Lung microvascular endothelial cell (primary cell): ENCODE data around the gene MAPRE3. TPM values are rescaled to one million over a fixed set of nuclear protein-coding genes. Genes with fewer than 3 reads are reported as not detected.
"Not testable (repeated sequence)": the region's sequence is repeated elsewhere in the genome, so short reads cannot be mapped to it uniquely, and the experiment has no call there.

Experiments
- DNase-seq, 2 donors: peaks; one replicate each; pipeline versions ENCODE4 v3.0.0 to v3.0.0-alpha.2; 2010; ENCODE audit warnings: low read depth in 2 of 2
- total RNA-seq: library from RNA; depleted of rRNA; stranded (reverse); fragments of >200 nt; gene quantifications from 2 replicates; pipeline ENCODE4 v1.2.1, GENCODE V29; 2014

Gene MAPRE3
- 0.65 and 0.79 TPM in 2 replicates for total RNA-seq

DNA sequence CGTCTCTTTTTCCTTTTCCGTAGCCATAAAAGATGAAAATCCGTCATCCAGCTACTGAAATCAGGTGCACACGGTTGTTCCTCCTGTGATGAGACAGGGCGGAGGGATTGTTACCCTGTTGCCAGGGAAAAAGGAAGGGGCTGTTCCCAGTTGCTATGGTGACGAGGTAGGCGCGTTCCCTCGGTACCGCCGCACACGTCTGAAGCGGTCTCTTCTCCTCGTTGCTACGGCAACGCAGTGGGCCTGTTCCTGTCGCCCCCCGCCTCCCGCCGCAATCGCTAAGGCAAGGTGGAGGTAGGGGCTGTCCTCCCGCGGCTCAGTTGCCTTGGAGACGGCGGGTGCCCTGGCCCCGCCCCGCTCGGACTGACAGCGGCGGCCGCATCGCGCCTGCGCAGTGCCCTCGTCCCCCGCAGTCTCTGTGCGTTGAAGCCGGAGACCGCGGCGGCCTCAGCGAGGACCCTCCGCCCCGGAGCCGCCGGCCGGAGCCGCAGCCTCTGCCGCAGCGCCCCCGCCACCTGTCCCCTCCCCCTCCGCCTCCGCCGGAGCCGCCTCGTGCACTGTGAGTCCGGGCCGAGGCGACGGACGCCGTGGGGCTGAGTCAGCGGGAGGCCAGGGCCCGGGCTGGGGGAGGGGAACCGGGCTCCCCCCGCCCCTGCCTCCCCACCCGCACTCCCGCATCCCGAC lies at the start of gene MAPRE3:
Gene MAPRE3 (plus strand): TSS at position 394 of the 684 bp plus-strand sequence. CDS start 51,582 bp downstream, outside the sequence.
- peak; percentile 59 to 92 for DNase-seq

- no peak for DNase-seq
Observed at GRCh38 chr2:26921323-26921722, 49.1 kb upstream of the MAPRE3 start.

GRCh38 chr2:26922405-26923188 lies 47.8 kb upstream of the MAPRE3 start:
- DNase-seq: peak; percentile 36 to 76

- DNase-seq: not testable (repeated sequence)
Observed at GRCh38 chr2:26923189-26923466, 47.3 kb upstream of the MAPRE3 start.

DNA sequence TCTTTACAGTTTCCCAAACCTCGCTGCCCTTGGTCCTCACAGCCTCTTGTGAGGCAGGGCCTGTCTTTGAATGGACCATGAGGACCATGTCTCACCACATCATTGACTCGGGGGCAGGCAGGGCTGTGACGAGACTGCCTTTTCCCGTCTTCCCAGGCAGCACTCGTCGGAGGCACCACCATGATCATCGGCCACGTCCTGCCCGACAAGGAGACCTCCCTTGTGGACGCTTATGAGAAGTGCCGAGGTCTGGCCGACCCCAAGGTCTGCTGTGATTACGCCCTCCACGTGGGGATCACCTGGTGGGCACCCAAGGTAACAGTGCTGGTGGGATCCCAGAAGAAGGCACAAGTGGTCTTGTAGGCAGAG lies 45.7 kb upstream of the MAPRE3 start:
- no peak for DNase-seq

GRCh38 chr2:26925100-26925791 lies 45.2 kb upstream of the MAPRE3 start:
- no peak for DNase-seq

- DNase-seq: no peak
Observed at GRCh38 chr2:26927221-26927620, 43.2 kb upstream of the MAPRE3 start.

- DNase-seq: no peak
Observed at GRCh38 chr2:26932974-26933373, 37.5 kb upstream of the MAPRE3 start.

DNA sequence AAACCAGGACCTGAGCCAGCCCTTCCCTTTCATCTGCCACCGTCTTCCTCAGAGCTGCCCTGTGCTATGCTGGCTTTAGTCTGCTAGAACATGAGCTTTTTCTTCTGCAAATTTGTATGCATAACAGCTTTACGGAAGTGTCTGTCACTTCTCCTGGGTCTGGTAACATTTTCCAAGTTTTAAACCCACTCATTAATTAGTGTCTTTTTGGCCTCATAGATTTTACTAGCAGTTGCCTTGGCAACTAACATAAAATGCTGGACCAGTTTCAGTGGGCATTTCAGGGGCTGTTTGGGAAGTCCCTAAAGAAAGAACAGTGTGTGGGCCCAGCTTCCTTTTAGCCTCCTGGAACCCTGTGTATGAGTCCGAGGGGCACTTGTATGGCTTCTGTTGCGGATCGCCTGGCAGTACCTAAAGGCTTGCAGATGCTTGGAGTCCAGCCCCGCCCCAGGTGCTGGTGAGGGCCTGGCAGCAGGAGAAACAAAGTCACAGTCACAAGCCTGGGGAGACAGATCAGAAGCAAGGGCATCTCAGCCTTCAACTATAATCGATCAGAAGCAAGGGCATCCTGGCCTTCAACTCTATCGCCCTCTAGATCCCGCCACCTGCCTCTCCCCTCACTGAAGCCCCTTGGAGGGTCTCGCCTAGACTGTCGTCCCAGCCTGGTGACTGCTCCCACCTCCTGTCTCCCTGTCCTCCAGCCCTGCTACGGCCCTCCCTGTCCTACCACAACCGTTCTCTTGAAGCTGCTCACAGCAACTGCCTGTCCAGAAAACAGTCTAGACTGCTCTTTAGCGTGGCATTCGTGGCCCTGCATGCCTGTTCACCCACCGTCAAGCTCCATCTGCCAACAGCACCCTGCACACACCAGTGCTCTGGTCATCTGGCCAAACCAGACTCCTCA lies 36.8 kb upstream of the MAPRE3 start:
- no peak for DNase-seq

GRCh38 chr2:26934335-26934724 lies 36.1 kb upstream of the MAPRE3 start:
- no peak for DNase-seq

- DNase-seq: no peak
Observed at GRCh38 chr2:26934985-26935384, 35.5 kb upstream of the MAPRE3 start.

DNA sequence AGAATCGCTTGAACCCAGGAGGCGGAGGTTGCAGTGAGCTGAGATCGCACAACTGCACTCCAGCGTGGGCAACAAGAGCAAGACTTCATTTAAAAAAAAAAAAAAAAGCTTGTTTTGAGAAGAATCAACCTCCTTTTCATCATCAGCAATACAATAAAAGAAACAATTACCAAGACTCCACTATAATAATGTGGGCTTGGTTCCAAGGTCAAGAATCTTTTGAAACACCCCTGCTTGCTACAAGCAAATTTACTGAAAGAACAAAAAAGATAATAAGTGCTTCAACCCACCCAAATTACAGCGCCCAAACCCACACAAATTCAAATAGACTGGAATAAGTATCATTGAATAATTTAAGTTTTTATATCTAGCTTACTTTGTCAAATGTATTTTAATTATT lies 33.6 kb upstream of the MAPRE3 start:
- DNase-seq: no peak

- no peak for DNase-seq
Observed at GRCh38 chr2:26938399-26939118, 31.9 kb upstream of the MAPRE3 start.

DNA sequence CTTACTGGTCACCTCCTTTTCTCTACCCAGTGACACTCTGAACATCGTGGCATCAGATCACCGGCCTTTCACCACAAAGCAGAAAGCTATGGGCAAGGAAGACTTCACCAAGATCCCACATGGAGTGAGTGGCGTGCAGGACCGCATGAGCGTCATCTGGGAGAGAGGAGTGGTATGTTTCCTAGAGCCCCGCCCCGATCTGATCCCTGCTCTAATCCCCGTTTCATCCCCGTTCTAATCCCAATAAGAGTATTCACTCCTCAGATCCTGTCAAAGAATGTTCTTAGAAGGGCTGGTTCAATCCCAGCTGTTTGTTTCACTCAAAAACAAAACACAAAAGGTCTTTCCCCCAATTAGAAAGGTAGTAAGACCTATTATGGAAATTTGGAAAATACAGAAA lies 30.4 kb upstream of the MAPRE3 start:
- no peak for DNase-seq

DNA sequence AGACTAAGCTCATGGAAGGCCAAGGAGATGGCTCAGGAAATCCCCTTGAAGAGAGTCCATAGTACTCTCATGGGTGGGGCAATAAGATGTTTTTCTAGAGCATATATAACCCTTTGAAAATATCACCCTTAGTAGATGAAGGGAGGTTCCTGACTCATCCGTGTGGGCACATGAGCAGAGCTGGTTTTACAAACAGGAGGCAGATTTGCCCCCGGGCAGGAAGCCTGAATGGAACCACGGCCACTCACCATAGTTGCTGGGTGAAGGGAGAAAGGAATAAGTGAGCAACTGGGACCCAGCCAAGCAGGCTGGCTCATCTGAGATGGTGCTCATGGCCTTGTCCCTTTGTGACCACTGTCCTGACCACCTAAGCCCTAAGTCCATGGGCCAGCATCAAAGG lies 29.0 kb upstream of the MAPRE3 start:
- no peak for DNase-seq

- DNase-seq: peak; percentile 50 to 51
Observed at GRCh38 chr2:26942543-26943295, 27.7 kb upstream of the MAPRE3 start.

GRCh38 chr2:26945991-26946750 lies 24.3 kb upstream of the MAPRE3 start:
- no peak for DNase-seq

DNA sequence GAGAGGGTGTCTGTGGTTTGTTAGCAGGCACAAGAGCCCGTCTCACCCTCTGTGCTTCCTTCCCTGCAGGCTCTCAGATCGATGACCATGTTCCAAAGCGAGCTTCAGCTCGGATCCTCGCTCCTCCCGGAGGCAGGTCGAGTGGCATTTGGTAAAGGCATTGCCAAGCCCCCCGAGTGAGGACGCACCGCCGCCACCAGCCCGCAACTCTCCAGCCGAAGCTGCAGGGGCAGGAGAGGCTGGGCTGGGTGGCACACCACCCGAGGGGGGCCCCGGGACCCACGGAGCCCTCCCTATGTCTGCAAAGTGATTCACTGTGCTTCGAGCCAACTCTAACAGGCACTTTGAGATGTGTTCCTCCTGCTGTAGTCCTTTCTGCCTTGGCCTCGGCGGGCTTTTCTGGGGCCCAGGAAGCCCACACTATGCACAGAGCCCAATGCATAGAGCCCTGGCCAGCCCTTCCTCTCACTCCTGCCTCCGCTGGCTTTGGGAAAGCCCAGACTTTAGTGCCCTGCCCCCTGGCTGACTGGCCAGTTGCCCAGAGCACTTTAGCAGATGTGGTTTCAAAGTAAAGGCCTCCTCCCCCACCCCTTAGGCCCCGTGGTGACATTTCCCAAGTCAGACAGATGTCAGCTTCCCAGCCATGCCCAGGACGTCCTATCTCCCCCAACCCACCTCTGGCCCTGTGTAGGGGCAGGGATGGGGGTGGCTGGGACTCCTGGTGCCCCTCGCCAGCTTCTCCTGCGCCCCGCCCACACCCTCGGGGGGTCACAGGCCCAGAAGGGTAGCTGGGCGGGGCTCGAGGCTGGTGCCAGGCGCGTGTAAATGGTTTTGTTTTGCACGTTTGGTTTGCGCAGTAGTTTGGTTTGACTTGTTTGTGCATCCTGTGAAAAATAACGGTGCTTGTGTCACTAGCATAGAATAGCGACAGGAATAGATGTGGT lies 23.3 kb upstream of the MAPRE3 start:
- DNase-seq: peak in 1 of 2 donors; percentile 32
